Activated CD4-positive, CD25-positive, alpha-beta regulatory T cell treated with anti-CD3 and anti-CD28 coated beads, Interleukin-2, amount 50 U/mL, for 72 hours (primary cell): ENCODE data around the gene EFCAB5.
A peak's percentile ranks its signal among the peaks of the same experiment; 100 is the strongest.
"Not testable (repeated sequence)": the region's sequence is repeated elsewhere in the genome, so short reads cannot be mapped to it uniquely, and the experiment has no call there.

Experiments
- DNase-seq: peaks from one replicate; pipeline ENCODE4 v3.0.0; 2021

EFCAB5 gene

GRCh38 chr17:30103921-30104320 is 162.5 kb downstream of the EFCAB5 start:
- no peak for DNase-seq

- peak; percentile 71 for DNase-seq
Measured at GRCh38 chr17:30104575-30105339, 163.3 kb downstream of the EFCAB5 start.

- DNase-seq, result no peak
Measured at GRCh38 chr17:30112794-30113193, 171.4 kb downstream of the EFCAB5 start.

- no peak for DNase-seq
Measured at GRCh38 chr17:30113213-30113612, 171.8 kb downstream of the EFCAB5 start.

- no peak for DNase-seq
Measured at GRCh38 chr17:30116345-30116660, 174.9 kb downstream of the EFCAB5 start.

- DNase-seq, result peak; percentile 92
Measured at GRCh38 chr17:30116661-30117551, 175.5 kb downstream of the EFCAB5 start, which contains the start of gene NSRP1. NSRP1 (plus strand) TSS chr17:30116816; CDS start chr17:30116844, 28 bp downstream.

- no peak for DNase-seq
Measured at GRCh38 chr17:30117675-30118081, 176.2 kb downstream of the EFCAB5 start.

GRCh38 chr17:30118635-30119034 is 177.2 kb downstream of the EFCAB5 start:
- not testable (repeated sequence) for DNase-seq

GRCh38 chr17:30124273-30124796 is 182.9 kb downstream of the EFCAB5 start:
- no peak for DNase-seq

GRCh38 chr17:30130121-30130520 is 188.7 kb downstream of the EFCAB5 start:
- no peak for DNase-seq

- no peak for DNase-seq
Measured at GRCh38 chr17:30132615-30133014, 191.2 kb downstream of the EFCAB5 start.

GRCh38 chr17:30133197-30133596 is 191.8 kb downstream of the EFCAB5 start:
- DNase-seq, result no peak

GRCh38 chr17:30134551-30134950 is 193.1 kb downstream of the EFCAB5 start:
- DNase-seq, result no peak

GRCh38 chr17:30137158-30137557 is 195.7 kb downstream of the EFCAB5 start:
- no peak for DNase-seq

GRCh38 chr17:30147860-30148259 is 206.4 kb downstream of the EFCAB5 start:
- not testable (repeated sequence) for DNase-seq

GRCh38 chr17:30148376-30148775 is 206.9 kb downstream of the EFCAB5 start:
- no peak for DNase-seq

GRCh38 chr17:30151471-30151870 is 210.0 kb downstream of the EFCAB5 start:
- no peak for DNase-seq

- DNase-seq, result no peak
Measured at GRCh38 chr17:30153463-30153862, 212.0 kb downstream of the EFCAB5 start.

- DNase-seq, result no peak
Measured at GRCh38 chr17:30155389-30155788, 214.0 kb downstream of the EFCAB5 start.
